Kidney epithelial cell (primary cell): ENCODE measurements around the gene LRRC34. TPM values are rescaled to one million over a fixed set of nuclear protein-coding genes. Genes with fewer than 3 reads are reported as not detected.

Source experiments
- DNase-seq: peaks from one replicate; pipeline ENCODE4 v3.0.0-alpha.2; 2010; ENCODE audit warnings: low read depth
- H3K27me3 ChIP-seq: 2 replicates; pipeline ENCODE4 v1.6.0; 2011; ENCODE audit warnings: low read length; ENCODE audit not compliant: control insufficient read depth, insufficient read depth
- H3K36me3 ChIP-seq: 2 replicates; pipeline ENCODE4 v1.5.1; 2011; ENCODE audit warnings: low read length; ENCODE audit not compliant: control insufficient read depth, insufficient read depth
- H3K4me3 ChIP-seq: 2 replicates; pipeline ENCODE4 v1.5.1; 2011; ENCODE audit warnings: low read depth, mild to moderate bottlenecking, control low read depth, low read length
- total RNA-seq: library from RNA; depleted of rRNA; stranded (reverse); fragments of >200 nt; gene quantifications from 2 replicates; pipeline ENCODE4 v1.2.3, GENCODE V29; 2015
- TF ChIP-seq, protein P1 (sequence below): IDR thresholded peaks from 2 replicates; pipeline ENCODE4 v1.5.1; 2011; ENCODE audit warnings: mild to moderate bottlenecking, moderate library complexity, low read length, control low read depth, inconsistent platforms; ENCODE audit not compliant: insufficient read depth, poor library complexity, severe bottlenecking

The LRRC34 gene
- total RNA-seq, 1 donor from 2014 or later = 4.1 TPM

DNA sequence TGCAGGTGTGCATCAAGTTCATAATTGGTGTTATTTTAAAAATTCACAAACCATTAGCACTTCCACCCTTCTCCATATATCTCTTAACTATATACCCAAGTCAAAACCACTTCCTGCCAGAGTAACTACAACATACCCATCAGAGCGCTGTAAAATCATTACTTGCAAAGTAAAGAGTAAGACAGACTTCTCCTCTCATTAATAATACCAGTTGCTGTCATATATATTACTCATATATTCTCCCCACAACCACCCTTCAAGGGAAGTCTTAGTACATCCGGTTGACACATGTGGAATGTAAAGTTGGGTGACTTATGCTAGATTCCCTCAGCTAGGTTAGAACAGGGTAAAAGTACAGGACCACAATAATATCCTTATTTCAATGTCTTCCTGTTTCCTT is 53.4 kb downstream of the LRRC34 start:
- no peak for DNase-seq
- Histone ChIP-seq H3K4me3 (no peak overlapping the region), H3K27me3 (no peaks in the 10 kb centered on the region), H3K36me3 (no peaks in the 10 kb centered on the region)
- TF ChIP-seq, protein P1, sequence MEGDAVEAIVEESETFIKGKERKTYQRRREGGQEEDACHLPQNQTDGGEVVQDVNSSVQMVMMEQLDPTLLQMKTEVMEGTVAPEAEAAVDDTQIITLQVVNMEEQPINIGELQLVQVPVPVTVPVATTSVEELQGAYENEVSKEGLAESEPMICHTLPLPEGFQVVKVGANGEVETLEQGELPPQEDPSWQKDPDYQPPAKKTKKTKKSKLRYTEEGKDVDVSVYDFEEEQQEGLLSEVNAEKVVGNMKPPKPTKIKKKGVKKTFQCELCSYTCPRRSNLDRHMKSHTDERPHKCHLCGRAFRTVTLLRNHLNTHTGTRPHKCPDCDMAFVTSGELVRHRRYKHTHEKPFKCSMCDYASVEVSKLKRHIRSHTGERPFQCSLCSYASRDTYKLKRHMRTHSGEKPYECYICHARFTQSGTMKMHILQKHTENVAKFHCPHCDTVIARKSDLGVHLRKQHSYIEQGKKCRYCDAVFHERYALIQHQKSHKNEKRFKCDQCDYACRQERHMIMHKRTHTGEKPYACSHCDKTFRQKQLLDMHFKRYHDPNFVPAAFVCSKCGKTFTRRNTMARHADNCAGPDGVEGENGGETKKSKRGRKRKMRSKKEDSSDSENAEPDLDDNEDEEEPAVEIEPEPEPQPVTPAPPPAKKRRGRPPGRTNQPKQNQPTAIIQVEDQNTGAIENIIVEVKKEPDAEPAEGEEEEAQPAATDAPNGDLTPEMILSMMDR = no peak

DNA sequence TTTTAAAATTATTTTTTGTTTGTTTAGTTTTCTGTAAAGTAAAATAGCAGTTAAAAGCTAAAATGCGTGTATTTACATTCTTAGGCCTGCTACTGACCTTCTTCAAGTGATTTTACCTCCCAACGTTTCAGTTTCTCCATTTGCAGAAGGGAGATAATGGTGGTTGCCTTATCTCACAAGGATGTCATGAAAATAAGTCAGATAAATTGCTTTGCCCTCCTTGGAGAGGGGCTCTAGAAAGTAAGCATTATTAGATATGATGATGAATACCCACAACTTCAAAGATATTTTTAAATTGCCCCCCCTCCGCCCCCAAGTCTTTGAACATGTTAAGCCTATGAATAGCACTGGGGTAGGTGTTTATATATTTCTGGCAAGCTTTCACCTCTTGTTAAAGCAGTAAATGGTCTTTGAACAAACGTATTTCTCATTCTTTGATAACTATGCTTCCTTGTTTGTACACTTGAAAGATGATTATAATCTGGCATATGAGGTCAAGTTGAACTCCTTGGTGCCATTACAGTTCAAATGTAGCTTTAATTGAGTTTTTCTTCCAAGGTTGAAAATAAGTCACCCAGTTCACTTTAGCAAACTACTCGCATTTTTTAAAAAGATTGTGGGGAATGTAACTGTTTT is 54.2 kb downstream of the LRRC34 start:
- no peaks in the 10 kb centered on the region for H3K36me3 ChIP-seq
- H3K27me3 ChIP-seq = no peaks in the 10 kb centered on the region
- TF ChIP-seq, protein P1 = no peak
- DNase-seq = no peak
- no peak overlapping the region for H3K4me3 ChIP-seq

DNA sequence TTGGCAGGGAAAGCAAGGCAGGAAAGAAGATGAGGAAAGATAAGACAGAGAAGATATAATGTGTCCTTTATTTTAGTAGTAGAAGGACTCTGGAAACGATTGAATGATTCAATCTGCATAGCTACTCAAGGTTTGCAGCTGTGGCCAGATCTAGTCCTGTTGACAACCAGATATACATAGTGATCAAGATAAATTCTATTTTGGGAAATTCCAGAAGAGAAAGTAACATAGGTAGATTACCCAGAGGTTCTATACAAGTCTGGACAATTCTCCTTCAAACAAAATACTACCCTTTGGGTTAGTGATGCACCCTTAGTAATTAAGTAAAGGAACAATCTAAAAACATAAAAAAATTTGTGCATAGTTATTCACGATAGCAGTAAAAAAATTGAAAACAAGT is 57.2 kb downstream of the LRRC34 start:
- no peak overlapping the region for H3K4me3 ChIP-seq
- no peaks in the 10 kb centered on the region for H3K27me3 ChIP-seq
- TF ChIP-seq, protein P1 = no peak
- H3K36me3 ChIP-seq = no peaks in the 10 kb centered on the region
- no peak for DNase-seq

DNA sequence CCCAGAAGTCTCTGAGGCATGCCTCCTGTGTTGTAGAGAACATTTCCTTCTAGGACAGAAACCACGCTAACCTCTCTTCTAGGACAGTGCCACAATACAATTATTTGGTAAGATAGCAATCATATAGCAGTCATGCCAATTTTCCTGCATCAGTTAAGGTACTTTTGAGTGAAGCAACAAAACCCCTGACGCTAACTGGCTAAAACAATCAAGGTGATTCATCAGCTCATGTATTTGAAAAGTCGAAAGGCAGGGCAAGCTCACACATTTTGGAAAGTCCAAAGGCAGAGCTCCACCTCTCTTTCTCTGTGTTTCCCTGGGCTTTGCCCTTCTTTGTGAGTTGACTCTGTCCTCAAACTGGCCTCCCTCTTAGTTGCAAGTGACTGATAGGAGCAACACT is 58.0 kb downstream of the LRRC34 start:
- Histone ChIP-seq H3K36me3 (no peaks in the 10 kb centered on the region), H3K27me3 (no peaks in the 10 kb centered on the region), H3K4me3 (no peak overlapping the region)
- TF ChIP-seq, protein P1 = no peak
- DNase-seq = no peak

DNA sequence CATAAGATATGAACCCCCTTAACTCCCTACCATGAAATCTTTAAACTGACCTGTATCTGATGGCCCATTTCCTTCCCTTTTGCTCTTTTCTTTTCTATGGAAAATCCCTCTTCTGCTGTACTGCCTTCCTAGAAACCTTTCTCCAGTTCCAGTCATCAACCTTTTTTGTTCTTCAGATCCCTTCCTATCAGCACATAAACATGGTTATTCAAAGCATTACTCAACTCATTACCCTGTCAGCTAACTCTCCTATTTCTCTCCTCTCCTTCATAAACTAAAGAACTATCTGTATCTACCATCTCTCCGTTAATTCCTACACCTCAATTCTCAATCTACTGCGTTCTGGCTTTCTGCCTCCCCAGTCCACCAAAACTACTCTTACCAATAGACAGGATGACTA is 60.8 kb downstream of the LRRC34 start:
- H3K4me3 ChIP-seq = no peak overlapping the region
- TF ChIP-seq, protein P1 = no peak
- H3K36me3 ChIP-seq = no peaks in the 10 kb centered on the region
- H3K27me3 ChIP-seq = no peaks in the 10 kb centered on the region
- no peak for DNase-seq

DNA sequence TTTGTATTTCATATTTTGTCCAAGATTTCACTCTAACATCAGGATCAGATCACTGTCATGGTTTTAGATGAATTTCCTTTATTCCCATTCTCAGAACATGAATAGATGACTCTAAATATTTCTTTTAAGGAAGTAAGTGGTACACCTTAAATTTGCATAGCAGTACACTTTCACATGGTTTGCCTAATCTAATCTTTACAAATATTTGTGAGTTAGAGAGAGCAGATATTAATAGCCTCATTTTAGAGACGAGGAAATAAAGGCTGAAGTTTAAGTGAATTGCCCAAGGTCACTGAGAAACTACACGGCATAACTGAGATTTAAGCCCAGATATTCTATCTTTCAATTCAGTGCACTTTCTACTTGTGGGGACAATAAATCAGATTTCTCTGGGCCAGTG is 62.0 kb downstream of the LRRC34 start:
- H3K27me3 ChIP-seq = no peaks in the 10 kb centered on the region

More for the DNA sequence above, 62.0 kb downstream of the LRRC34 start:
- no peak for DNase-seq
- H3K36me3 ChIP-seq = no peaks in the 10 kb centered on the region
- TF ChIP-seq, protein P1 = no peak
- no peak overlapping the region for H3K4me3 ChIP-seq
